HuH-7 (cell line): ENCODE results near the gene CLSTN2.

Experiments
- DNase-seq: peaks from one replicate; pipeline ENCODE4 v3.0.0; 2011; ENCODE audit warnings: low spot score

CLSTN2 gene

GRCh38 chr3:140505213-140505612 lies 570.2 kb downstream of the CLSTN2 start:
- DNase-seq = no peak

- no peak for DNase-seq
Observed at GRCh38 chr3:140505876-140506275, 570.9 kb downstream of the CLSTN2 start.

- DNase-seq = no peak
Observed at GRCh38 chr3:140508550-140508949, 573.6 kb downstream of the CLSTN2 start.

- no peak for DNase-seq
Observed at GRCh38 chr3:140509534-140509933, 574.5 kb downstream of the CLSTN2 start.

GRCh38 chr3:140510303-140510861 lies 575.4 kb downstream of the CLSTN2 start:
- DNase-seq = no peak

GRCh38 chr3:140521751-140522445 lies 586.9 kb downstream of the CLSTN2 start:
- DNase-seq = no peak

- DNase-seq = no peak
Observed at GRCh38 chr3:140522653-140523380, 587.8 kb downstream of the CLSTN2 start.

- DNase-seq = no peak
Observed at GRCh38 chr3:140523600-140523999, 588.6 kb downstream of the CLSTN2 start.

- DNase-seq = no peak
Observed at GRCh38 chr3:140527156-140527555, 592.2 kb downstream of the CLSTN2 start.

GRCh38 chr3:140529096-140529495 lies 594.1 kb downstream of the CLSTN2 start:
- no peak for DNase-seq

GRCh38 chr3:140529558-140529957 lies 594.6 kb downstream of the CLSTN2 start:
- no peak for DNase-seq

- no peak for DNase-seq
Observed at GRCh38 chr3:140530131-140530530, 595.1 kb downstream of the CLSTN2 start.

- DNase-seq = no peak
Observed at GRCh38 chr3:140530603-140531002, 595.6 kb downstream of the CLSTN2 start.

GRCh38 chr3:140532793-140533330 lies 597.9 kb downstream of the CLSTN2 start:
- DNase-seq = no peak

GRCh38 chr3:140536926-140537726 lies 602.1 kb downstream of the CLSTN2 start:
- DNase-seq = no peak

- no peak for DNase-seq
Observed at GRCh38 chr3:140537727-140538082, 602.7 kb downstream of the CLSTN2 start.

- DNase-seq = no peak
Observed at GRCh38 chr3:140540262-140540661, 605.3 kb downstream of the CLSTN2 start.

- no peak for DNase-seq
Observed at GRCh38 chr3:140541975-140542653, 607.1 kb downstream of the CLSTN2 start.

GRCh38 chr3:140545197-140545596 lies 610.2 kb downstream of the CLSTN2 start:
- no peak for DNase-seq

- DNase-seq = no peak
Observed at GRCh38 chr3:140545756-140546155, 610.8 kb downstream of the CLSTN2 start.

- no peak for DNase-seq
Observed at GRCh38 chr3:140546649-140547048, 611.7 kb downstream of the CLSTN2 start.

- no peak for DNase-seq
Observed at GRCh38 chr3:140552403-140552802, 617.4 kb downstream of the CLSTN2 start.
